Activated T-helper 17 cell treated with anti-CD3 and anti-CD28 coated beads, Interleukin-2, amount 50 U/mL, for 72 hours (primary cell): Measurements from ENCODE around the gene CCDC126. TPM values are rescaled to one million over a fixed set of nuclear protein-coding genes. Genes with fewer than 3 reads are reported as not detected.
"Not testable (repeated sequence)": the region's sequence is repeated elsewhere in the genome, so short reads cannot be mapped to it uniquely, and the experiment has no call there.

Experiments
- ATAC-seq: fragments of 150-1000 bp; cut with Tn5 transposase; replicated peaks from 2 replicates; pipeline ENCODE4 v1.10.0; 2021; ENCODE audit warnings: mild to moderate bottlenecking, moderate library complexity
- H3K27ac Mint-ChIP-seq: one replicate; pipeline ENCODE4 v1.8.0; 2022; ENCODE audit warnings: mixed read lengths
- H3K27me3 Mint-ChIP-seq: one replicate; pipeline ENCODE4 v1.8.0; 2022; ENCODE audit warnings: mixed read lengths
- H3K36me3 Mint-ChIP-seq: one replicate; pipeline ENCODE4 v1.8.0; 2022; ENCODE audit warnings: low read depth, mild to moderate bottlenecking, mixed read lengths
- H3K4me1 Mint-ChIP-seq: one replicate; pipeline ENCODE4 v1.8.0; 2022; ENCODE audit warnings: mixed read lengths
- H3K4me3 Mint-ChIP-seq: one replicate; pipeline ENCODE4 v1.8.0; 2022; ENCODE audit warnings: mild to moderate bottlenecking, mixed read lengths
- H3K9me3 Mint-ChIP-seq: one replicate; pipeline ENCODE4 v1.8.0; 2022; ENCODE audit warnings: mixed read lengths
- total RNA-seq, 2 donors: library from RNA; stranded (reverse); gene quantifications; one replicate each; pipeline ENCODE4 v1.2.3, GENCODE V29; 2022

The CCDC126 gene
- total RNA-seq, 2 donors from 2014 or later, result 7.8 to 8.1 TPM

DNA sequence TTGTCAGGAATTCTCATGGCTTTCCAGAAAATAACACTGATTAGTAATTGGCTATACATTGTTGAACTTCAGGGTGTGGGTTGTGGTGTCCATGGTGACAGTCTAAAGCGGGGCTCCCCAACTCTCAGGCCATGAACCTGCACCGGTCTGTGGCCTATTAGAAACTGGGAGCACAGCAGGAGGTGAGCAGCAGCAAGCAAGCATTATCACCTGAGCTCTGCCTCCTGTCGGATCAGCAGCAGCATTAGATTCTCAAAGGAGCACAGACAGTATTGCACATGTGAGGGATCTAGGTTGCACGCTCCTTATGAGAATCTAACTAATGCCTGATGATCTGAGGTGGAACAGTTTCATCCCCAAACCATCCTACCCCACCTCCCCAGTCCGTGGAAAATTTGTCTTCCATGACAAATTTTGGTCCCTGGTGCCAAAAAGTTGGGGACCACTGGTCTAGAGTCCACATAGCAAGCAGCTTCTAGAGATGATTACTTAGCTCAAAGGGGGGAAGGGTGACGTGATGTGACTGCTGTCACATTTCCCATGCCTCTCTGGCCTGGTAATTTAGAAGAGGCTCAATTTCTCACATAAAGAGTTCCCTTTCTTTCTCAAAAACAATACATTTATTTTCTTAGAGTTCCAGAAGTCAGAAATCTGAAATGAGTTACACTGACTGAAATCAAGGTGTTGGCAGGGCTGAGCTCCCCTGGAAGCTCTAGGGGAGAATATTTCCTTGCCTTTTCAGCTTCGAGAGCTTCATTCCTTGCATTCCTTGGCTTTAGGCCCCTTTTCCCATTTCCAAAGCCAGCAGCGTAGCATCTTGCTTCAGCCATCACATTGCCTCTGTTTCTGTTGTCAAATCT, 65.2 kb downstream of the CCDC126 start:
- no peaks in the 10 kb centered on the region for H3K27me3 Mint-ChIP-seq
- no peaks in the 10 kb centered on the region for H3K4me1 Mint-ChIP-seq
- H3K27ac Mint-ChIP-seq, result no peak overlapping the region
- ATAC-seq, result no peak
- H3K36me3 Mint-ChIP-seq, result no peaks in the 10 kb centered on the region
- H3K9me3 Mint-ChIP-seq, result peaks cover 6% of the 10 kb centered on the region
- H3K4me3 Mint-ChIP-seq, result no peak overlapping the region

GRCh38 chr7:23662984-23663313, 65.8 kb downstream of the CCDC126 start:
- Mint-ChIP-seq H3K9me3 (peaks cover 6% of the 10 kb centered on the region), H3K36me3 (no peaks in the 10 kb centered on the region), H3K27ac (no peak overlapping the region), H3K4me1 (no peaks in the 10 kb centered on the region), H3K4me3 (no peak overlapping the region), H3K27me3 (no peaks in the 10 kb centered on the region)
- ATAC-seq, result no peak

GRCh38 chr7:23664122-23664521, 66.9 kb downstream of the CCDC126 start:
- ATAC-seq, result no peak

GRCh38 chr7:23672033-23672432, 74.9 kb downstream of the CCDC126 start:
- no peak for ATAC-seq
- no peaks in the 10 kb centered on the region for H3K4me1 Mint-ChIP-seq
- H3K27ac Mint-ChIP-seq, result no peak overlapping the region
- no peaks in the 10 kb centered on the region for H3K9me3 Mint-ChIP-seq
- H3K4me3 Mint-ChIP-seq, result no peak overlapping the region
- H3K36me3 Mint-ChIP-seq, result no peaks in the 10 kb centered on the region
- peaks cover 8% of the 10 kb centered on the region for H3K27me3 Mint-ChIP-seq

More at GRCh38 chr7:23664122-23664521, 66.9 kb downstream of the CCDC126 start:
- no peak overlapping the region for H3K4me3 Mint-ChIP-seq
- no peak overlapping the region for H3K27ac Mint-ChIP-seq
- H3K36me3 Mint-ChIP-seq, result no peaks in the 10 kb centered on the region
- H3K4me1 Mint-ChIP-seq, result no peaks in the 10 kb centered on the region
- H3K9me3 Mint-ChIP-seq, result no peaks in the 10 kb centered on the region
- H3K27me3 Mint-ChIP-seq, result no peaks in the 10 kb centered on the region

GRCh38 chr7:23679898-23680413, 82.8 kb downstream of the CCDC126 start, which contains the start of gene FAM221A:
Gene FAM221A (plus strand): TSS chr7:23680199. CDS start chr7:23680219, 20 bp downstream.
- H3K27ac Mint-ChIP-seq, result no peak within 1 kb of the TSS
- peaks cover 7% of the 10 kb centered on the region for H3K27me3 Mint-ChIP-seq
- no peaks in the 10 kb centered on the region for H3K9me3 Mint-ChIP-seq
- H3K36me3 Mint-ChIP-seq, result no peaks in the 10 kb centered on the region
- H3K4me1 Mint-ChIP-seq, result no peaks in the 10 kb centered on the region
- peak within 1 kb of the TSS; percentile 85 for H3K4me3 Mint-ChIP-seq
- peak; percentile 99 for ATAC-seq

GRCh38 chr7:23680414-23681405, 83.5 kb downstream of the CCDC126 start:
- Mint-ChIP-seq H3K27me3 (no peaks in the 10 kb centered on the region), H3K4me3 (peak overlapping the region; percentile 85), H3K4me1 (no peaks in the 10 kb centered on the region), H3K36me3 (no peaks in the 10 kb centered on the region), H3K27ac (no peak overlapping the region), H3K9me3 (no peaks in the 10 kb centered on the region)
- ATAC-seq, result peak; percentile 65

- not testable (repeated sequence) for H3K27me3 Mint-ChIP-seq, H3K4me3 Mint-ChIP-seq, H3K4me1 Mint-ChIP-seq, H3K27ac Mint-ChIP-seq, H3K9me3 Mint-ChIP-seq, ATAC-seq, H3K36me3 Mint-ChIP-seq
Observed at GRCh38 chr7:23684041-23684440, 86.9 kb downstream of the CCDC126 start.

GRCh38 chr7:23685731-23686130, 88.5 kb downstream of the CCDC126 start:
- no peaks in the 10 kb centered on the region for H3K27me3 Mint-ChIP-seq
- no peaks in the 10 kb centered on the region for H3K9me3 Mint-ChIP-seq
- no peaks in the 10 kb centered on the region for H3K4me1 Mint-ChIP-seq
- H3K4me3 Mint-ChIP-seq, result no peak overlapping the region
- no peak for ATAC-seq
- peaks cover 18% of the 10 kb centered on the region for H3K36me3 Mint-ChIP-seq
- no peak overlapping the region for H3K27ac Mint-ChIP-seq

DNA sequence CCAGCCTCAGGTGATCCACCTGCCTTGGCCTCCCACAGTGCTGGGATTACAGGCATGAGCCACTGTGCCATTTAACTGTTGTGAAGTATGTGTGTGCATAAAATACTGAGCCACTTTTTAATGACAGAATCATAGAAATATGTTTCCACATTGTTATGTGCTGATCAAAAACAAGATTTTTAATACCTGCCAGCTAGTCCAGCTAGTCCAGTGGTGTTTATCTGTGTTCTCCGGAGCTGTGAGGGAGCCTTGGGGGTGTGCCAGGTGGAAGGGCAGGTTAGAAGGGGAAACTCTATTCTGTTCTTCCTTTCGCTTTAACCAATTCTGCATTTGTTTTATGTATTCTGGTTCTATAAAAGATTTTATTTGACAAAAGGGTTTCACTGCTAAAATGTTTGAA, 89.8 kb downstream of the CCDC126 start:
- ATAC-seq, result no peak
- no peak overlapping the region for H3K27ac Mint-ChIP-seq
- peaks cover 29% of the 10 kb centered on the region for H3K36me3 Mint-ChIP-seq
- H3K9me3 Mint-ChIP-seq, result no peaks in the 10 kb centered on the region
- no peaks in the 10 kb centered on the region for H3K27me3 Mint-ChIP-seq
- H3K4me3 Mint-ChIP-seq, result no peak overlapping the region
- H3K4me1 Mint-ChIP-seq, result no peaks in the 10 kb centered on the region

- no peak for ATAC-seq
- no peak overlapping the region for H3K4me3 Mint-ChIP-seq
- H3K27me3 Mint-ChIP-seq, result no peaks in the 10 kb centered on the region
- H3K27ac Mint-ChIP-seq, result no peak overlapping the region
- H3K4me1 Mint-ChIP-seq, result no peaks in the 10 kb centered on the region
- H3K9me3 Mint-ChIP-seq, result no peaks in the 10 kb centered on the region
- H3K36me3 Mint-ChIP-seq, result peaks cover 49% of the 10 kb centered on the region
Observed at GRCh38 chr7:23689165-23689564, 92.0 kb downstream of the CCDC126 start.

DNA sequence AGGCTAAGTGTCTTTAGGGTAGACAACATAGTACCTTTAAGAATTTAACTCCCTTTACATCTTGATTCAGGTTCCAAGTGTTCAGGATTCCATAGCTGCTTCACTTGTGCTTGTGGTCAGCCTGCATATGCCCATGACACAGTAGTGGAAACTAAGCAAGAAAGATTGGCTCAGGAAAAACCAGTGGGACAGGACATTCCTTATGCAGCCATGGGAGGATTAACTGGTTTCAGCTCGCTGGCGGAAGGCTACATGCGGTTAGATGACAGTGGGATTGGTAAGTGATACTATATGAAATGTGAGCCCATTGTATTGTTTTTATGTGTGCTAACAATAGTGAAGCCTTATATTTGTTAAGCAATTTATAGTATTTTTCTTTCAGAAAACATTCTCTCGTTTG, 94.1 kb downstream of the CCDC126 start:
- H3K4me1 Mint-ChIP-seq, result no peaks in the 10 kb centered on the region
- no peak overlapping the region for H3K4me3 Mint-ChIP-seq
- no peak overlapping the region for H3K27ac Mint-ChIP-seq
- H3K27me3 Mint-ChIP-seq, result no peaks in the 10 kb centered on the region
- ATAC-seq, result no peak
- peaks cover 57% of the 10 kb centered on the region for H3K36me3 Mint-ChIP-seq
- no peaks in the 10 kb centered on the region for H3K9me3 Mint-ChIP-seq

DNA sequence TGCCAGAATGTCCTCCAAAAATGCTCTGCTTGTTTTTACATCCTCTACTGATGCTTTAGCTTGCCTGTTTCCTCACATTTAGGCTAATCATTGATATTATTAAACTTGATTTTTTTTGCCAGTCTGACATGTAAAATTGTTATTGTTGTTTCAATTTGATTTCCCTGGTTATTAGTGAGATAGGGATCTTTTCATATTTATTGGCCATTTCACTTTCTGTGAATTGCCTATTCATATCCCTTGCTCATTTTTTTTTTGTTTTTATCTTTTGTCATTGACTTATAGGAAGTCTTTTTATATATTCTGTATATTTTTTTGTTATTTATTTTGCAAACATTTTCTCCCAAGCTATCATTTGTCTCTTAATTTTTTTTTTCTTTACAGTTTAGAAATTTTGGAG, 96.0 kb downstream of the CCDC126 start:
- Mint-ChIP-seq H3K36me3 (peaks cover 62% of the 10 kb centered on the region), H3K4me3 (no peak overlapping the region), H3K27ac (no peak overlapping the region)

More for the DNA sequence above, 96.0 kb downstream of the CCDC126 start:
- H3K27me3 Mint-ChIP-seq, result no peaks in the 10 kb centered on the region
- H3K9me3 Mint-ChIP-seq, result no peaks in the 10 kb centered on the region
- peaks cover 4% of the 10 kb centered on the region for H3K4me1 Mint-ChIP-seq
- no peak for ATAC-seq
